H1 (cell line): ENCODE results near the gene BRD9. TPM values are rescaled to one million over a fixed set of nuclear protein-coding genes. Genes with fewer than 3 reads are reported as not detected.

Experiments used
- CTCF ChIA-PET: fragments of 300-600 bp; sonication (Branson Sonifier 250); formaldehyde crosslinking; loops from one replicate; lab custom pipeline; 2021; ENCODE audit not compliant: partially characterized antibody; lab: Charles Lee
- POLR2A ChIA-PET: fragments of 300-600 bp; sonication (Branson Sonifier 250); formaldehyde crosslinking; loops from one replicate; lab custom pipeline; 2021; ENCODE audit warnings: inconsistent platforms; ENCODE audit not compliant: partially characterized antibody; lab: Charles Lee
- DNase-seq, 2 experiments: peaks; one replicate each; pipeline versions ENCODE4 v3.0.0 to v3.0.0-alpha.2; 2010 to 2022; ENCODE audit warnings: low spot score in 2 of 2, low read depth in 1 of 2, mixed read lengths in 1 of 2
- FAIRE-seq: peaks from 2 replicates; lab custom pipeline; 2011; peaks lifted over from hg19 to GRCh38; lab: Jason Lieb, UNC
- H2AFZ ChIP-seq: 2 replicates; pipeline ENCODE4 v1.8.1; 2012; ENCODE audit warnings: low read length, inconsistent platforms
- H2AK5ac ChIP-seq: 2 replicates; pipeline ENCODE4 v1.6.1; 2013; ENCODE audit warnings: low read depth, low read length
- H2BK120ac ChIP-seq: replicated peaks from 2 replicates; pipeline ENCODE3; 2013; ENCODE audit warnings: low read depth, low read length, inconsistent platforms
- H2BK12ac ChIP-seq: 2 replicates; pipeline ENCODE4 v1.6.1; 2013; ENCODE audit warnings: low read depth, low read length
- H2BK15ac ChIP-seq: 2 replicates; pipeline ENCODE4 v1.6.1; 2013; ENCODE audit warnings: low read length
- H2BK20ac ChIP-seq: 2 replicates; pipeline ENCODE4 v1.6.1; 2013; ENCODE audit warnings: low read length
- H2BK5ac ChIP-seq: 2 replicates; pipeline ENCODE4 v1.6.1; 2013; ENCODE audit warnings: low read depth, low read length
- H3K14ac ChIP-seq: 2 replicates; pipeline ENCODE4 v1.6.1; 2013; ENCODE audit warnings: inconsistent platforms; ENCODE audit not compliant: insufficient read length
- H3K18ac ChIP-seq: 2 replicates; pipeline ENCODE4 v1.6.1; 2013; ENCODE audit warnings: low read length; ENCODE audit errors: extremely low read depth
- H3K23ac ChIP-seq: 2 replicates; pipeline ENCODE4 v1.6.1; 2013; ENCODE audit warnings: inconsistent platforms; ENCODE audit not compliant: insufficient read length
- H3K23me2 ChIP-seq: 2 replicates; pipeline ENCODE4 v1.6.1; 2013; ENCODE audit warnings: low read depth, low read length
- H3K27ac ChIP-seq: 2 replicates; pipeline ENCODE4 v1.6.1; 2011; ENCODE audit warnings: low read depth, low read length, inconsistent platforms
- H3K27me3 ChIP-seq, 4 experiments: replicated peaks in 1 of 4; 1 replicate in 1 of 4; 2 replicates in 3 of 4; pipeline versions ENCODE4 v1.6.1 to v1.8.1; 2011 to 2013; ENCODE audit warnings: low read length in 3 of 4, mild to moderate bottlenecking in 3 of 4, inconsistent platforms in 2 of 4, mixed read lengths in 2 of 4, moderate library complexity in 1 of 4; ENCODE audit not compliant: control insufficient read depth in 3 of 4, insufficient read depth in 3 of 4; ENCODE audit errors: extremely low read depth in 1 of 4
- H3K36me3 ChIP-seq, 4 experiments: 2 replicates each; pipeline versions ENCODE4 v1.6.1 to v1.8.1; 2011 to 2013; ENCODE audit warnings: mild to moderate bottlenecking in 4 of 4, low read length in 3 of 4, moderate library complexity in 2 of 4, control low read depth in 1 of 4, inconsistent platforms in 1 of 4; ENCODE audit not compliant: insufficient read depth in 4 of 4, control insufficient read depth in 2 of 4
- H3K4ac ChIP-seq: replicated peaks from 2 replicates; pipeline ENCODE3; 2013; ENCODE audit warnings: low read length, low read depth, mixed read lengths, inconsistent platforms; ENCODE audit not compliant: insufficient read length
- H3K4me1 ChIP-seq, 4 experiments: replicated peaks in 1 of 4; 1 replicate in 1 of 4; 2 replicates in 3 of 4; pipeline versions ENCODE4 v1.6.1 to v1.8.1; 2011 to 2013; ENCODE audit warnings: low read length in 3 of 4, inconsistent platforms in 2 of 4, mixed read lengths in 1 of 4; ENCODE audit not compliant: insufficient read depth in 4 of 4, control insufficient read depth in 3 of 4
- H3K4me2 ChIP-seq, 2 experiments: 2 replicates each; pipeline versions ENCODE4 v1.6.1 to v1.8.1; 2011 to 2013; ENCODE audit warnings: low read depth in 2 of 2, low read length in 2 of 2, control low read depth in 1 of 2, inconsistent platforms in 1 of 2, mild to moderate bottlenecking in 1 of 2; ENCODE audit not compliant: insufficient read depth in 1 of 2
- H3K4me3 ChIP-seq, 4 experiments: fragments of 200-600, 300-600 bp in 1 of 4; sonication (generic), shearing (Covaris generic), sonication (Bioruptor Twin) in 1 of 4; 2 replicates each; pipeline versions ENCODE4 v1.5.1 to v1.8.1; 2011 to 2016; ENCODE audit warnings: low read length in 4 of 4, low read depth in 3 of 4, control low read depth in 2 of 4, inconsistent platforms in 2 of 4, mild to moderate bottlenecking in 2 of 4, mixed read lengths in 1 of 4, moderate library complexity in 1 of 4; ENCODE audit not compliant: insufficient read depth in 2 of 4; ENCODE audit errors: extremely low read depth in 1 of 4
- H3K56ac ChIP-seq: replicated peaks from 2 replicates; pipeline ENCODE3; 2013; ENCODE audit warnings: low read depth, mild to moderate bottlenecking, mixed read lengths, low read length, inconsistent platforms; ENCODE audit not compliant: insufficient read length
- H3K79me1 ChIP-seq: 2 replicates; pipeline ENCODE4 v1.6.1; 2013; ENCODE audit warnings: low read depth, low read length, control low read depth
- H3K79me2 ChIP-seq, 2 experiments: 2 replicates each; pipeline versions ENCODE4 v1.6.1 to v1.8.1; 2012 to 2013; ENCODE audit warnings: low read length in 2 of 2, mild to moderate bottlenecking in 2 of 2, inconsistent platforms in 1 of 2; ENCODE audit not compliant: insufficient read depth in 2 of 2, control insufficient read depth in 1 of 2
- H3K9ac ChIP-seq, 4 experiments: replicated peaks in 1 of 4; 1 replicate in 1 of 4; 2 replicates in 3 of 4; pipeline versions ENCODE4 v1.6.1 to v1.8.1; 2011 to 2013; ENCODE audit warnings: low read depth in 3 of 4, low read length in 3 of 4, control low read depth in 2 of 4, mild to moderate bottlenecking in 2 of 4, moderate library complexity in 2 of 4, inconsistent platforms in 1 of 4; ENCODE audit errors: extremely low read depth in 1 of 4
- H3K9me3 ChIP-seq, 2 experiments: 2 replicates each; pipeline versions ENCODE4 v1.6.1 to v1.8.1; 2012 to 2013; ENCODE audit warnings: mild to moderate bottlenecking in 2 of 2, moderate library complexity in 2 of 2, control low read depth in 1 of 2, inconsistent platforms in 1 of 2, low read depth in 1 of 2, low read length in 1 of 2, mixed read lengths in 1 of 2; ENCODE audit not compliant: insufficient read depth in 2 of 2
- H4K20me1 ChIP-seq, 2 experiments: replicated peaks in 1 of 2; 2 replicates each; pipeline versions ENCODE3 to v1.8.1; 2011 to 2013; ENCODE audit warnings: inconsistent platforms in 2 of 2, low read length in 2 of 2, mild to moderate bottlenecking in 1 of 2; ENCODE audit not compliant: insufficient read depth in 2 of 2, control insufficient read depth in 1 of 2
- H4K5ac ChIP-seq: 2 replicates; pipeline ENCODE4 v1.6.1; 2013; ENCODE audit warnings: low read length, low read depth, mixed read lengths, inconsistent platforms; ENCODE audit not compliant: insufficient read length
- H4K8ac ChIP-seq: 2 replicates; pipeline ENCODE4 v1.8.0; 2013; ENCODE audit warnings: mild to moderate bottlenecking, moderate library complexity, low read length, inconsistent platforms; ENCODE audit not compliant: insufficient read depth; ENCODE audit errors: extremely low read depth
- H4K91ac ChIP-seq: replicated peaks from 2 replicates; pipeline ENCODE3; 2013; ENCODE audit warnings: low read length, mixed read lengths, inconsistent platforms; ENCODE audit not compliant: insufficient read length
- FOSL1 ChIP-seq: IDR thresholded peaks from 2 replicates; pipeline ENCODE4 v1.6.1; 2011; ENCODE audit warnings: mild to moderate bottlenecking, low read depth, low read length, moderate library complexity; ENCODE audit not compliant: insufficient read depth
- GABPA ChIP-seq: IDR thresholded peaks from 2 replicates; pipeline ENCODE4 v1.6.1; 2011; ENCODE audit warnings: mild to moderate bottlenecking, low read length, moderate library complexity, borderline replicate concordance; ENCODE audit not compliant: insufficient read depth
- SP1 ChIP-seq: IDR thresholded peaks from 2 replicates; pipeline ENCODE4 v1.6.1; 2011; ENCODE audit warnings: low read depth, low read length
- SRF ChIP-seq: IDR thresholded peaks from 2 replicates; pipeline ENCODE4 v1.6.1; 2011; ENCODE audit warnings: mild to moderate bottlenecking, low read depth, low read length, moderate library complexity
- WGBS, 2 experiments: shearing (Covaris generic) in 1 of 2; methylation state at CpG; one replicate each; pipeline versions ENCODE4 v1.1.6 to v1.1.7; 2013 to 2015; ENCODE audit warnings: low lambda C conversion rate in 2 of 2, mixed read lengths in 2 of 2, inconsistent platforms in 1 of 2, low coverage in 1 of 2, missing lambda C conversion rate in 1 of 2; ENCODE audit not compliant: insufficient replicate concordance in 2 of 2, insufficient coverage in 1 of 2, insufficient read length in 1 of 2; ENCODE audit errors: extremely low coverage in 1 of 2, missing lambda C conversion rate in 1 of 2; 5-methylcytosine and 5-hydroxymethylcytosine counted together
- polyA plus RNA-seq, 7 experiments: library from polyadenylated mRNA; depleted of rRNA in 3 of 7; stranded (reverse) in 5 of 7; unstranded in 2 of 7; fragments of >200 nt in 5 of 7; fragments of 200-250 nt in 2 of 7; gene quantifications; 1 replicate in 5 of 7; 2 replicates in 1 of 7; 4 replicates in 1 of 7; pipeline versions ENCODE4 v1.2.1 to v1.2.3, GENCODE V29; 2011 to 2013; ENCODE audit warnings: missing spikeins in 2 of 7, mixed read lengths in 2 of 7
- total RNA-seq: library from RNA; stranded (reverse); fragmentation: NEBNext Ultra II Directional; extraction: Animal tissue kit (Norgen Biotek cat#: 25700); gene quantifications from 2 replicates; pipeline ENCODE4 v1.2.1, GENCODE V29; 2021

The BRD9 gene
- total and polyA plus RNA-seq, 2 of the 8 experiments (the other 6 are each of a cell fraction or from before 2014, with no cell fraction given) = 9.3 to 49.4 TPM

DNA sequence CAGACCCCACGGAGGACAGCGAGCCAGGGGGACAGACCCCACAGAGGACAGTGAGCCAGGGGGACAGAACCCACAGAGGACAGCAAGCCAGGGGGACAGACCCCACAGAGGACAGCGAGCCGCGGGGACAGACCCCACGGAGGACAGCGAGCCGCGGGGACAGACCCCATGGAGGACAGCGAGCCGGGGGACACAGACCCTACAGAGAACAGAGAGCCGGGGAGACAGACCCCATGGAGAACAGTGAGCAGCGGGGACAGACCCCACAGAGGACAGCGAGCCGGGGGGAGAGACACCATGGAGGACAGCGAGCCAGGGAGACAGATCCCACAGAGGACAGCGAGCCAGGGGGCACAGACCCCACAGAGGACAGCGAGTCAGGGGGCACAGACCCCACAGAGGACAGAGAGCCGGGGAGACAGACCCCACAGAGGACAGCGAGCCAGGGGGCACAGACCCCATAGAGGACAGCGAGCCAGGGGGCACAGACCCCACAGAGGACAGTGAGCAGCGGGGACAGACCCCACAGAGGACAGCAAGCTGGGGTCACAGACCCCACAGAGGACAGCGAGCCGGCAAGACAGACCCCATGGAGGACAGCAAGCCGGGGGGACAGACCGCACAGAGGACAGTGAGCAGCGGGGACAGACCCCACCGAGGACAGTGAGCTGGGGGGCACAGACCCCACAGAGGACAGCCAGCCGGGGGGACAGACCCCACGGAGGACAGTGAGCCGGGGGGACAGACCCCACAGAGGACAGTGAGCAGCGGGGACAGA is 37.4 kb downstream of the BRD9 start:
- ChIA-PET CTCF (no interaction called here), POLR2A (interaction anchor here (1.1 kb wide), 1 partner anchor 199 kb away, joined by 4 read pairs; no protein-coding TSS in a partner anchor)
- FAIRE-seq = no peak
- Histone ChIP-seq H3K27me3 (no peaks in the 10 kb centered on the region), H2BK120ac (no peak overlapping the region), H3K79me1 (peaks cover 4% of the 10 kb centered on the region; the same call in 1 of the 2 replicates), H3K36me3 (no peaks in the 10 kb centered on the region; a peak in 1 of 8 replicates), H2BK12ac (no peak overlapping the region), H4K91ac (no peak overlapping the region), H4K5ac (no peak overlapping the region), H3K14ac (no peak overlapping the region), H3K56ac (no peak overlapping the region), H4K8ac (no peak overlapping the region), H2BK20ac (no peak overlapping the region), H3K9ac (no peak overlapping the region), H2BK5ac (no peak overlapping the region), H2BK15ac (no peak overlapping the region), H3K23me2 (peaks cover 11% of the 10 kb centered on the region; the same call in 1 of the 2 replicates), H3K4me2 (no peak overlapping the region), H3K79me2 (no peaks in the 10 kb centered on the region), H2AK5ac (no peak overlapping the region), H3K4me1 (peaks cover 0 to 3% (median 0%) of the 10 kb centered on the region in 4 experiments; a peak in 1 of 7 replicates), H3K27ac (no peak overlapping the region), H3K4ac (no peak overlapping the region), H3K9me3 (no peaks in the 10 kb centered on the region), H4K20me1 (peaks cover 0 to 12% of the 10 kb centered on the region in 2 experiments), H3K4me3 (no peak overlapping the region), H3K18ac (no peak overlapping the region), H3K23ac (no peak overlapping the region), H2AFZ (no peak overlapping the region)
- no peak for DNase-seq
- WGBS, 2 experiments = 89% methylated on average over 20 of the region's 32 CpGs; no CpG with 5 or more reads in 1 of the 2 experiments
- no peak for TF ChIP-seq FOSL1
- no peak for TF ChIP-seq SRF
- no peak for TF ChIP-seq SP1
- no peak for TF ChIP-seq GABPA
